Stomach (tissue), 9 donors: ENCODE data around the gene SRL. TPM values are rescaled to one million over a fixed set of nuclear protein-coding genes. Genes with fewer than 3 reads are reported as not detected.

ENCODE experiments used
- DNase-seq, 2 donors: peaks; one replicate each; pipeline versions ENCODE4 v3.0.0 to v3.0.0-alpha.2; 2013 to 2019
- H3K27ac ChIP-seq, 5 donors: fragments of 200-600 bp in 4 of 5; sonication (generic) in 4 of 5; one replicate each; pipeline ENCODE4 v1.5.1; 2013 to 2019; ENCODE audit warnings: mild to moderate bottlenecking in 1 of 5, moderate library complexity in 1 of 5
- H3K27me3 ChIP-seq, 3 donors: fragments of 200-600 bp; sonication (generic); one replicate each; pipeline ENCODE4 v1.5.1; 2017 to 2019; ENCODE audit warnings: mixed run types in 1 of 3
- H3K36me3 ChIP-seq, 4 donors: fragments of 200-600 bp; sonication (generic); 1 replicate in 3 of 4; 2 replicates in 1 of 4; pipeline ENCODE4 v1.5.1; 2016 to 2019
- H3K4me1 ChIP-seq, 4 donors: fragments of 200-600 bp; sonication (generic); one replicate each; pipeline ENCODE4 v1.5.1; 2016 to 2019
- H3K4me3 ChIP-seq, 4 donors: fragments of 200-600 bp; sonication (generic) in 3 of 4; one replicate each; pipeline ENCODE4 v1.5.1; 2016 to 2019; ENCODE audit warnings: mild to moderate bottlenecking in 1 of 4
- H3K9me3 ChIP-seq, 4 donors: fragments of 200-600 bp; sonication (generic); one replicate each; pipeline ENCODE4 v1.5.1; 2016 to 2019
- EP300 ChIP-seq: sonication (generic); formaldehyde crosslinking; IDR thresholded peaks from one replicate; pipeline ENCODE4 v1.6.1; 2017; ENCODE audit warnings: antibody characterized with exemption
- POLR2A ChIP-seq, 4 donors: fragments of 450-650 bp; IDR thresholded peaks; one replicate each; pipeline ENCODE4 v1.6.1; 2016; ENCODE audit warnings: antibody characterized with exemption in 4 of 4, control low read depth in 2 of 4, mild to moderate bottlenecking in 1 of 4, moderate library complexity in 1 of 4
- POLR2AphosphoS5 ChIP-seq, 3 donors: sonication (generic); formaldehyde crosslinking; IDR thresholded peaks; one replicate each; pipeline ENCODE4 v1.6.1; 2016; ENCODE audit warnings: antibody characterized with exemption in 3 of 3
- WGBS, 5 donors: extraction: QIAGEN DNeasy Blood & Tissue Kit in 3 of 5; methylation state at CpG; one replicate each; pipeline versions ENCODE4 v1.1.5 to v1.1.7; 2013 to 2018; 5-methylcytosine and 5-hydroxymethylcytosine counted together
- intact Hi-C: fragments of 100-400 bp; cut with DNase I; formaldehyde crosslinking; loops from one replicate; pipeline ENCODE4 v1.15.1; 2023; ENCODE audit warnings: low total_unique reads
- polyA plus RNA-seq, 3 donors: library from polyadenylated mRNA; stranded (reverse); fragments of 200-250 nt; gene quantifications; one replicate each; pipeline ENCODE4 v1.2.3, GENCODE V29; 2013
- total RNA-seq, 5 donors: library from RNA; depleted of rRNA; stranded (reverse); fragments of >200 nt; gene quantifications; one replicate each; pipeline versions ENCODE4 v1.1.0 to v1.2.3, GENCODE V29; 2014 to 2016
- TF ChIP-seq, protein P1 (sequence below), 7 experiments: fragments of 450-650 bp in 4 of 7; fragments of 200-600 bp in 3 of 7; sonication (generic) in 3 of 7; IDR thresholded peaks; one replicate each; pipeline ENCODE4 v1.5.1; 2016 to 2019; ENCODE audit warnings: antibody characterized with exemption in 7 of 7, control low read depth in 2 of 7, mild to moderate bottlenecking in 1 of 7
- donor health status: healthy with polysubstance abuse.
- donor health status: Bipolar disorder and iron deficiency.
- donor health status: healthy.

Gene SRL
- total and polyA plus RNA-seq, 8 donors = 0.31 to 1.5 (median 0.65) TPM; not detected in 4

DNA sequence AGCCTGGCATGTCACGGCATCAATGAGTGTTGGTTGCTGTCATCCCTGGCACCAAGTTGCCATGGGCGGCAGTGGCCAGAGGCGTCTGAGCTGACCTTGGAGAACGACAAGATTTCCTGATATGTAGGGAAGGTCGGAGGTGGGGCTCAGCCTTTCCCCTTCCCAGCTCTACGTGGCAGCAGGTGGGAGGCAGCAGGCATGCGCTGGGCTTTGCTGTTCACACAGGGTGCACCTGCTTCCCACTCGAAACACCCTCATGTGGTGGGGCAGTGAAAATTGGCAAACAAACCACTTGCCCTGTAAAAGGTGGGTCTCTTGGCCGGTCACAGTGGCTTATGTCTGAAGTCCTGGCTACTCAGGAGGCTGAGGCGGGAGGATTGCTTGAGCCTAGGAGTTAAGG, 43.3 kb upstream of the SRL start:
- Histone ChIP-seq H3K27ac (no peak overlapping the region), H3K36me3 (no peaks in the 10 kb centered on the region), H3K4me3 (no peak overlapping the region), H3K27me3 (peaks cover 0 to 11% (median 0%) of the 10 kb centered on the region in 3 donors), H3K9me3 (no peaks in the 10 kb centered on the region), H3K4me1 (peaks cover 6 to 12% (median 9%) of the 10 kb centered on the region in 4 donors)
- no peak for DNase-seq
- WGBS, 5 donors = 67 to 79% (median 74%) methylated on average over 10 of the region's 10 CpGs
- intact Hi-C loops = no loop called here
- TF ChIP-seq, protein P1, sequence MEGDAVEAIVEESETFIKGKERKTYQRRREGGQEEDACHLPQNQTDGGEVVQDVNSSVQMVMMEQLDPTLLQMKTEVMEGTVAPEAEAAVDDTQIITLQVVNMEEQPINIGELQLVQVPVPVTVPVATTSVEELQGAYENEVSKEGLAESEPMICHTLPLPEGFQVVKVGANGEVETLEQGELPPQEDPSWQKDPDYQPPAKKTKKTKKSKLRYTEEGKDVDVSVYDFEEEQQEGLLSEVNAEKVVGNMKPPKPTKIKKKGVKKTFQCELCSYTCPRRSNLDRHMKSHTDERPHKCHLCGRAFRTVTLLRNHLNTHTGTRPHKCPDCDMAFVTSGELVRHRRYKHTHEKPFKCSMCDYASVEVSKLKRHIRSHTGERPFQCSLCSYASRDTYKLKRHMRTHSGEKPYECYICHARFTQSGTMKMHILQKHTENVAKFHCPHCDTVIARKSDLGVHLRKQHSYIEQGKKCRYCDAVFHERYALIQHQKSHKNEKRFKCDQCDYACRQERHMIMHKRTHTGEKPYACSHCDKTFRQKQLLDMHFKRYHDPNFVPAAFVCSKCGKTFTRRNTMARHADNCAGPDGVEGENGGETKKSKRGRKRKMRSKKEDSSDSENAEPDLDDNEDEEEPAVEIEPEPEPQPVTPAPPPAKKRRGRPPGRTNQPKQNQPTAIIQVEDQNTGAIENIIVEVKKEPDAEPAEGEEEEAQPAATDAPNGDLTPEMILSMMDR (IDR thresholded peaks at IDR 0.05) = no peak
- TF ChIP-seq POLR2A (IDR thresholded peaks at IDR 0.05) = no peak
- TF ChIP-seq EP300 = no peak
- no peak for TF ChIP-seq POLR2AphosphoS5 (IDR thresholded peaks at IDR 0.05)

DNA sequence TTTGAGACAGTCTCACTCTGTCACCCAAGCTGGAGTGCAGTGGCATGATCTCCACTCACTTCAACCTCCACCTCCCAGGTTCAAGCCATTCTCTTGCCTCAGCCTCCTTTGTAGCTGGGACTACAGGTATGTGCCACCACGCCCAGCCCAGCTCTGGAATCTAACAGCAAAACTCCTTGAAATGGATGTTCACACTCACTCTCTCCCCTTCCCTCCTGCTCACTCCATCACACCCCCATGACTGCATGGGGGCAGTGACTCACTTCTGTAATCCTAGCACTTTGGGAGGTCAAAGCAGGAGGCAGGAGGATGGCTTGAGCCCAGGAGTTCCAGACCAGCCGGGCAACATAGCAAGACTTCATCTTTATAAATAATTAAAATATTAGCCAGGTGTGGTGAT, 42.1 kb upstream of the SRL start:
- TF ChIP-seq POLR2A (IDR thresholded peaks at IDR 0.05) (no peak), POLR2AphosphoS5 (IDR thresholded peaks at IDR 0.05) (no peak), EP300 (no peak)
- TF ChIP-seq, protein P1 (IDR thresholded peaks at IDR 0.05) = no peak
- Histone ChIP-seq H3K9me3 (no peaks in the 10 kb centered on the region), H3K4me3 (no peak overlapping the region), H3K27ac (no peak overlapping the region), H3K36me3 (no peaks in the 10 kb centered on the region), H3K27me3 (peaks cover 0 to 11% (median 0%) of the 10 kb centered on the region in 3 donors), H3K4me1 (peaks cover 6 to 10% (median 9%) of the 10 kb centered on the region in 4 donors)
- intact Hi-C loops = no loop called here
- DNase-seq = no peak
- 68 to 84% (median 71%) methylated on average over 2 of the region's 2 CpGs for WGBS, 5 donors

DNA sequence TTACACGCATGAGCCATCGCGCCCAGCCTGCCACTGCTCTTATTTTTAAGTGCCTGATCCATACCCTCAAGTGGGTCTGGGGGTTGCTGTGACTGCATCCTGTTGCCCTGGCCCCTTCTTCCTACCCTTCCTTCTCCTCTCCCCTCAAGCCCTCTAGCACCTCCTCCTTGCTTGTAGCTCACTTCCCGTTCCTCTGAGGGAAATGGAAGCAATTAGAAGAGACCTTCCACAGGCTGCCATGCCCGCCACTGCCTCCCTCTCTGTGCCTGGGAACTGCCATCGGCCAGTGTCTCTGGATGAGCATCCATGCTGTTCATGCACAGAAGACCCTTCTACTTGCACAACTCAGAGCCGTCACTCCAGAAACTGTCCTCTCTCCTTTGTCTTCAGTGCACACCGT, 41.6 kb upstream of the SRL start:
- intact Hi-C loops = no loop called here
- Histone ChIP-seq H3K27me3 (peaks cover 0 to 11% (median 0%) of the 10 kb centered on the region in 3 donors), H3K27ac (no peak overlapping the region), H3K9me3 (no peaks in the 10 kb centered on the region), H3K4me1 (peaks cover 4 to 5% (median 5%) of the 10 kb centered on the region in 4 donors), H3K36me3 (no peaks in the 10 kb centered on the region), H3K4me3 (no peak overlapping the region)
- TF ChIP-seq EP300 = no peak
- no peak for TF ChIP-seq POLR2AphosphoS5 (IDR thresholded peaks at IDR 0.05)
- TF ChIP-seq, protein P1 (IDR thresholded peaks at IDR 0.05) = no peak
- TF ChIP-seq POLR2A (IDR thresholded peaks at IDR 0.05) = no peak
- no peak for DNase-seq
- WGBS, 5 donors = 75 to 84% (median 80%) methylated on average over 8 of the region's 8 CpGs

DNA sequence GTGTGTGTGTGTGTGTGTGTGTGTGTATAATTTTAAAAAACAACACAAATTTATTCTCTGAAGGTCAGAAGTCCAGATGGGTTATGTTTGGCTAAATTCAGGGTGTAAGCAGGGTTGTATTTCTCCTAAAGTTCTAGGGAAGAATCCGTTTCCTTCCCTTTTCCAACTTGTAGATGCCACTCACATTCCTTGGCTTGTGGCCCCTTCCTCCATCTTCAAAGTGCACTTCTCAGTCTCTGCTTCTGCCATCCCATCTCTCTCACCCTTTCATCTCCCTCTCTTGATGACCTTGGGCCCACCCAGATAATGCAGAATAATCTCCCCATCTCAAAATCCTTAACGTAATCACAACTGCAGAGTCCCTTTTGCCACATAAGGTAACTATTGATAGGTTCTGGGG, 38.7 kb upstream of the SRL start:
- 95 to 98% (median 95%) methylated on average over 2 of the region's 2 CpGs for WGBS, 5 donors
- intact Hi-C loops = no loop called here
- DNase-seq = no peak

More for the DNA sequence above, 38.7 kb upstream of the SRL start:
- Histone ChIP-seq H3K4me1 (no peaks in the 10 kb centered on the region), H3K4me3 (no peak overlapping the region), H3K9me3 (no peaks in the 10 kb centered on the region), H3K36me3 (no peaks in the 10 kb centered on the region), H3K27ac (no peak overlapping the region), H3K27me3 (peaks cover 0 to 11% (median 0%) of the 10 kb centered on the region in 3 donors)
- TF ChIP-seq EP300 = no peak
- no peak for TF ChIP-seq POLR2A (IDR thresholded peaks at IDR 0.05)
- TF ChIP-seq, protein P1 (IDR thresholded peaks at IDR 0.05) = no peak
